Endothelial cell of umbilical vein (primary cell): ENCODE data around the gene REEP3.

Experiments used
- CTCF ChIP-seq, 2 donors: IDR thresholded peaks; 1 replicate in 1 of 2; 2 replicates in 1 of 2; pipeline ENCODE4 v1.5.1; 2011; ENCODE audit warnings: low read length in 2 of 2, mild to moderate bottlenecking in 2 of 2, moderate library complexity in 2 of 2, control low read depth in 1 of 2, inconsistent platforms in 1 of 2, low read depth in 1 of 2; ENCODE audit not compliant: insufficient read depth in 1 of 2; ENCODE audit errors: extremely low read depth in 1 of 2
- EZH2 ChIP-seq: IDR thresholded peaks from 2 replicates; pipeline ENCODE4 v1.6.1; 2012; ENCODE audit warnings: borderline replicate concordance, low read depth, mild to moderate bottlenecking, moderate library complexity, low read length, inconsistent platforms; ENCODE audit not compliant: severe bottlenecking
- FOS ChIP-seq: IDR thresholded peaks from 2 replicates; pipeline ENCODE4 v1.6.1; 2011; ENCODE audit warnings: mild to moderate bottlenecking, low read length, moderate library complexity, borderline replicate concordance; ENCODE audit not compliant: insufficient read depth
- JUN ChIP-seq: IDR thresholded peaks from 2 replicates; pipeline ENCODE4 v1.6.1; 2011; ENCODE audit warnings: borderline replicate concordance, low read depth; ENCODE audit not compliant: insufficient read length, insufficient read depth
- MAX ChIP-seq: IDR thresholded peaks from 2 replicates; pipeline ENCODE4 v1.6.1; 2011; ENCODE audit not compliant: insufficient read depth, insufficient read length
- POLR2A ChIP-seq: IDR thresholded peaks from 2 replicates; pipeline ENCODE4 v1.6.1; 2012; ENCODE audit warnings: low read depth, mild to moderate bottlenecking, control low read depth, low read length
- POLR2AphosphoS5 ChIP-seq: IDR thresholded peaks from 2 replicates; pipeline ENCODE4 v1.6.1; 2012; ENCODE audit warnings: low read depth, mild to moderate bottlenecking, control low read depth, low read length, moderate library complexity; ENCODE audit not compliant: insufficient read depth

DNA sequence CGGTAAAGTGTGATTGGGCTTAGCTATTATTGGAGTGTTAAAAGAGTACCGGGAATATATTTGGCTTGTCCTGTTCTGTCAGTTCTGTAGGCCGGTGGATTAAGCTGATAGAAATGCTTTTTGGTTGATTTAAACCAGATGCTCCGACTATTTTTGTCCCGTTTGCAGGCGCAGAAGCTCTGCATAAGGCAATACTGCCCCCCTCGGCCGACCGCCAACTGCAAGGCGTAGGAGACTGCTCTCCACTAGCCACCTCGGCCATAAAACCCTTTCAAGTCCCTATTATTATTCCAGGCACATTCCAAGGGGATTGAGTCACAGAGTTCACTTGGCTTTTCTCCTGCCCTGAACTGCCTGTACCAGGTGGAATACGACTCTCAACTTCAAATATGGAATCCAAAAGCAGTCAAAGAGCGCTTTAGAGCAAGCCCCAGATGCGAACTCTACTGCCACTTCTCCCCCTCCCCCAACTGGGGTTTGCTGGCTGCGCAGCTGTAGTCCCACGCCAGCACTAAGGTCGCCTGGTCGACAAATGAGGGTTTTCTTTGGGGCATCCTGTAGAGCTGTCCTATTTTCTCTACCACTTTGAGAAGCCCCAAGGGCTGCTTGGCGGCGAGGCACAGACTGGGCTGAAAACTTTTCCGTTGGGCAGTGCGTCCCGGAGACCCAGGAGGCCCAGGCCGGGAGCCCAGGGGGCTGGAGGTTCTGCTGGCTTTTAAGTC, 108.3 kb downstream of the REEP3 start:
- TF ChIP-seq CTCF (IDR thresholded peaks at IDR 0.05; ENCODE audit: extremely low read depth in 1 of 2, insufficient read depth in 1 of 2, low read depth in 1 of 2, low read length in 2 of 2): peak; percentile 86 to 92
- no peak for TF ChIP-seq MAX
- no peak for TF ChIP-seq EZH2
- peak; percentile 27 for TF ChIP-seq POLR2A
- TF ChIP-seq JUN: peak; percentile 91
- peak; percentile 91 for TF ChIP-seq FOS
- peak; percentile 83 for TF ChIP-seq POLR2AphosphoS5
